Adrenal gland (tissue), 5 donors: Measurements from ENCODE around the gene TLE6.

Experiments used
- POLR2A ChIP-seq, 2 donors: fragments of 450-650 bp; IDR thresholded peaks; one replicate each; pipeline ENCODE4 v1.6.1; 2017; ENCODE audit warnings: antibody characterized with exemption in 2 of 2, mild to moderate bottlenecking in 2 of 2, moderate library complexity in 1 of 2
- TF ChIP-seq, protein P1 (sequence below), 6 experiments: fragments of 450-650 bp in 4 of 6; fragments of 200-600 bp in 2 of 6; sonication (generic) in 1 of 6; IDR thresholded peaks; 1 replicate in 5 of 6; 2 replicates in 1 of 6; pipeline versions ENCODE4 v1.5.1 to v1.8.0; 2016 to 2021; ENCODE audit warnings: antibody characterized with exemption in 6 of 6, mild to moderate bottlenecking in 2 of 6, moderate library complexity in 1 of 6
- donor health status: DM: no; HTN: no; CAD: no.

DNA sequence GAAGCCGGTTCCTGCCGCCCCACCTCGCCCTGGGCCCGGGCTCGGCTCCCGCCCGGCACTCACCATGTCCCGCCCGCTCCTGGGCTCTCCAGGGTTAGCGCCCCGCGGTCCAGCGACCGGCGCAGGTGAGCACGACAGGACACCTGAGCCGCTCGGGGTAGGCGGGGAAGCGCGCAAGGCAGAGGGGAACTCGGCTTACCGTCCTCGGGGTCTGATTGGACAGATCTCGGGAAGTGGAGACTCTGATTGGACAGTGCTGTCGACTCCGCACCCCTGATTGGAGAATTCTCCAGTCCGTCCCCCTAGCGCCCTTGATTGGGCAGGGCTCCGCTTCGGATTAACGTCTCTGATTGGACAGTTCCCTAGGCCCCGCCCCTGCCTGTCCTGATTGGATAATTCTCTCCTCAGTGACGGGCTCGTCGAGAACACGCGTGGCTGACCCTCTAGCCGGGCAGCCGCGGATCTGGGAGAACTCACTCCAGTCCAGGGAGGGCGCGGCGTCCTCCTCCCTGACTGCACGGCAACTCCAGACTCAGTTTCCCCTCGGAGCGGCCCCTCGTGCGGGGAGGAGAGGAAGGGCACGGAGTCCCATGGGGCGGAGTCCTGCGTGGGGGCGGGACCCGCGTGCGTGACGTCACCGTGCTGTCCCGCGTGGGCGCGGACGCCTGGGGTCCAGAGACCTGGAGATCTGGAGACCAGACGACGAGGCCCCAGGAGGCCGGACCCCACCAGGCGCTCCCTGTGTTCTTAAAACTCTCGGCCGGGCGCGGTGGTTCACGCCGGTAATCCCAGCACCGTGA is 32.4 kb upstream of the TLE6 start, which contains the start of gene ZNF77:
- TF ChIP-seq, protein P1, sequence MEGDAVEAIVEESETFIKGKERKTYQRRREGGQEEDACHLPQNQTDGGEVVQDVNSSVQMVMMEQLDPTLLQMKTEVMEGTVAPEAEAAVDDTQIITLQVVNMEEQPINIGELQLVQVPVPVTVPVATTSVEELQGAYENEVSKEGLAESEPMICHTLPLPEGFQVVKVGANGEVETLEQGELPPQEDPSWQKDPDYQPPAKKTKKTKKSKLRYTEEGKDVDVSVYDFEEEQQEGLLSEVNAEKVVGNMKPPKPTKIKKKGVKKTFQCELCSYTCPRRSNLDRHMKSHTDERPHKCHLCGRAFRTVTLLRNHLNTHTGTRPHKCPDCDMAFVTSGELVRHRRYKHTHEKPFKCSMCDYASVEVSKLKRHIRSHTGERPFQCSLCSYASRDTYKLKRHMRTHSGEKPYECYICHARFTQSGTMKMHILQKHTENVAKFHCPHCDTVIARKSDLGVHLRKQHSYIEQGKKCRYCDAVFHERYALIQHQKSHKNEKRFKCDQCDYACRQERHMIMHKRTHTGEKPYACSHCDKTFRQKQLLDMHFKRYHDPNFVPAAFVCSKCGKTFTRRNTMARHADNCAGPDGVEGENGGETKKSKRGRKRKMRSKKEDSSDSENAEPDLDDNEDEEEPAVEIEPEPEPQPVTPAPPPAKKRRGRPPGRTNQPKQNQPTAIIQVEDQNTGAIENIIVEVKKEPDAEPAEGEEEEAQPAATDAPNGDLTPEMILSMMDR (IDR thresholded peaks at IDR 0.05): peak in 4 of 6 experiments; percentile 23 to 35 (median 32)
- TF ChIP-seq POLR2A (IDR thresholded peaks at IDR 0.05): peak in 1 of 2 donors; percentile 43
